Measurements from ENCODE around the gene SLIT3.

Gene SLIT3

GRCh38 chr5:169300468-169301385 lies at the start of gene SLIT3:
TSS of gene SLIT3 (minus strand) at chr5:169301139. CDS start at chr5:169300709, 430 bp downstream.
- no peak for DNase-seq (ENCODE audit: low spot score)

DNA sequence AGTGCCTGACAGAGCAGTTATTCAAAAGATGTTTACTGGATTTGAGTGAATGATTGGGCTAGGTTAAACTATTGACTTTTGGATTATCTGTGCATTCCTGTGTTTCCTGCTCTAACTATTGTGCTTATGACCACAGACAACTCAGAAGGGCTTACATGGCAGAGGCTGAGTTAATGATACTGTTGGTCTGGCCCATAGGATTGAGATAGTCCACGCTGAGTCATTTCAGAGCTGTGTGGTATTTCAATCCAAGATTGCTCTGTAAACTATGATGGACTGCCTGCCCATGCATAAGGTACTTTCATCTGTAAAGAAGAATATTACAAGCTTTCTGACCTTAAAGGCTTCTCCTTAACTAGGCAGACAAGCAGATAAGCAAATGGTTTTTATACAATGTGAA lies 49.1 kb upstream of the SLIT3 start:
- DNase-seq (ENCODE audit: low spot score), result no peak

DNA sequence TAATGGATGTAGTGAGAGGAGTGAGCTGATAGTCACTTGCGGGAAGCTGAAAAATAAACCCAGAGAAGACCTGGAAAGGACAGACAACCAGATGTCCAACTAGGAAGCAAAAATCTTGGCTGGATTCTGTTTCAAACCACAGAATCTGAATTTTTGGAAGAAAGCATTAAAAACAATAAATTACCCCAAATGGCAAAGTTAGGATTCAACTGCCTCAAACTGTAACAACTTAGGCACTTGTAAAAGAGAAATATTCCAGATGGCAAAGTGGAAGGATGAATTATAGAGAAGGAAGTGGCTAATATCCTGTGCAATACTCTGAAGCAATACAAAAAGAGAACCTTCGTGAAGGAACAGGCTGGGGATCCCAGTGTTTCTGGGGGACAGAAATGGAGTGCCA lies 46.8 kb upstream of the SLIT3 start:
- no peak for DNase-seq (ENCODE audit: low spot score)

GRCh38 chr5:169344629-169345028 lies 43.7 kb upstream of the SLIT3 start:
- DNase-seq (ENCODE audit: low spot score), result no peak

- no peak for DNase-seq (ENCODE audit: low spot score)
Observed at GRCh38 chr5:169343766-169344165, 42.8 kb upstream of the SLIT3 start.

GRCh38 chr5:169341556-169341955 lies 40.6 kb upstream of the SLIT3 start:
- DNase-seq (ENCODE audit: low spot score), result no peak

GRCh38 chr5:169339869-169340268 lies 38.9 kb upstream of the SLIT3 start:
- no peak for DNase-seq (ENCODE audit: low spot score)

DNA sequence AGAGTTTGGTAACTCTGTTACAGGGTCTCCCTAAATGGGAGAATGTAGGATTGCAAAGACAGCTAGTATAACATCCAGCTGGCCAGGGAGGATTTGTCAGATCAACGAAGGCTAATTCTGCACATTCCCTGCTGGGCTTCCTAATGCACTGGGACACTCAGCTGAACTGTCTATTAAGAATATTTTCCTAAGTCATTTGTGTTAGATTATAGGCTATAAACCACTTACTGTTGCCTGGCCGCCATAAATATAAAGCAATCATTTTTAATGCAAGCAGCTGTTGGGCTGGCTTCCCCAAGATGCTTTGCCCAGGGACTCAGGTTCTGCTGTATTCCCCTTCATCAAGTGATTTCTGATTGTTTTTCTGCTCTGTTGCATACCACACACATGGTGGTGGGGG lies 35.3 kb upstream of the SLIT3 start:
- DNase-seq (ENCODE audit: low spot score), result no peak

DNA sequence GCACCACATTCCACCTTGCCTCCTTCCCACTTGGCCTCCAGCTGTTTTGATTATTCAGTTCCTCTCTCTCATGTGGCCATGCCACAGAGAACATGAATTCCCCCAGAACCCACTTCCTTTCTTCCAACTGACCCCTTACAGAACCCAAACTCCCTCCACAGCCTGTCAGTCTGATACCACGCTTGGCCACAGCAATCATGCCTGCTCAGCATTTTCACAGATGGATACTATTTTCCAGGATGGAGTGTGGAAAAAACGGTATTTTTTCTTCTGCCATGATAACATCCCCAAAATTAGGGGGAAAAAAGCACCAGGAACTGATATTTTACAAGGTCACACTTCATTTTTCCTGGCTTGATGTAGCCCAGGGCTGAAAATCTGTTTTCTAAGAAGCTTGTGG lies 34.9 kb upstream of the SLIT3 start:
- no peak for DNase-seq (ENCODE audit: low spot score)

- no peak for DNase-seq (ENCODE audit: low spot score)
Observed at GRCh38 chr5:169333518-169333917, 32.6 kb upstream of the SLIT3 start.

GRCh38 chr5:169331292-169331852 lies 30.4 kb upstream of the SLIT3 start:
- DNase-seq (ENCODE audit: low spot score), result no peak

- DNase-seq (ENCODE audit: low spot score), result no peak
Observed at GRCh38 chr5:169328401-169328800, 27.5 kb upstream of the SLIT3 start.

DNA sequence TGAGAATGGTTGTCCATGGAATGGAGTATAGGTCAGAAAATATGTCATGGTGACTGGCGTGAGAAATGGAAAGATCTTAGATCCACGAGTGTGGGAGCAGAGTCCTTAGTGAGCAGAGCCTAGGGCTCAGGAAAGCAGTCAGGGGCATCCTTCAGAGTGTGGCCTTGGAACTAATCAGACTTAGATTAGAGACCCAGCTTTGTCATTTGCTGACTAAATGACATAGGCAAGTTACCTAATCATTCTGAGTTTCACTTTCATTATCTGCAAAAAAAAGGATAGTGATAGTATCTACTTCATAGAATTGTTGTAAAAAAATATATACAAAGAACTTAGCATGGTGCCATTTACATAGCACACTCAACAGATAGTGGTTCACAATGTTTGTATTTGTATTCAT lies 24.3 kb upstream of the SLIT3 start:
- DNase-seq (ENCODE audit: low spot score), result no peak

GRCh38 chr5:169318556-169318955 lies 17.6 kb upstream of the SLIT3 start:
- no peak for DNase-seq (ENCODE audit: low spot score)

DNA sequence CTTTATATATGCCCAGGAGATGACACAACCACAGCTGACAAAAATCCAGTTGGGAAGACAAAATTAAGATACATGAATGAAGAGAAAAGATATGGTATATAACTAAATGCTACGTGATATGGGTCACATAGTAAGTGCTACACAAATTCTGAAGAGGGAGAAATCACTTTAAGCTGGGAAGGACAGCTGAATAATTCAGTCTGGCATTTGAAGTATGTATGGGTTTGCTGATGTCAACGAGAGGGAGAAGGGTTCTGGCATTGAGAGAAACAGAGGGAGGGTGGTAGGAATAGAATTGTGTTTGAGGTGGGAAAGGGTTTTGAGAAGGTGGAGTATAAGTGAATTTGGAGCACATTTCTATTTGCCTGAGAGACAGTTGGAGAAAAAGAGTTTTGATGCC lies 6.7 kb upstream of the SLIT3 start:
- no peak for DNase-seq (ENCODE audit: low spot score)

DNA sequence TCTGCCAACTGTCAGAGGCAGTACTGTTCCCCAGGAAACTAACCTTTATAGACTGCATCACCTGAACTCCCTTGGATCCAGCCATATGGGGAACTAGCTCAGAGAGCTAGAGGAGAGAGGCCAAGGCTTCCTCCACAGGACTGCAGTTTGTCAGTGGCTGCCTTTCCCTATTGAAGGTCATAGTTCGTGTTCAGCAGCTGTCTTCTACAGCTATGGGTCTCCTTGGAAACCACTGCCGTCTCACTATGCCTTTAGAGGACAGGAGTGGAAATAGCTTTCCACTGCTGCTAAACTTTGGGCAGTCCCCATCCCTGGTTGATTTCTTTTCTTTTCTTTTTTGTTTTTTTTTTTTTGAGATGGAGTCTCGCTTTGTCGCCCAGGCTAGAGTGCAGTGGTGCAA lies 4.4 kb upstream of the SLIT3 start:
- no peak for DNase-seq (ENCODE audit: low spot score)

DNA sequence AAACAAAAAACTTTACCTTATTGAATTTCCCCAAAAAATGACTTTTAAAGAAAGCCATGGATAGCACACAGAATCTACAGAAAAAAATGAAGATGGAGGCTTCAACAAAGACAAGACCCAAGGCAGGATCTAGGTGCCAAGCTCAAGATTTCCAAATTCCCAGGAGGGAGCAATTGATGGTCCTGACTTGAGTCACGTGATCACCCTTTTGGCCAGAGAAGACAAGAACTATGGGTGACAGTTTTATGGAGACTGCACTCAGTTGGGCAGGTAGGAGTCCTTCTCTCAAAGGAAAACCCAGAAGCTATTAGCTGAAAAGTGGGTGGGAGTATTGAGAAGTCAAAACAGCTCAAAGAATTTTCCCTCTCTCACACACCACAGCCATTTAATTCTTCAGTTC lies 3.2 kb upstream of the SLIT3 start:
- DNase-seq (ENCODE audit: low spot score), result no peak

DNA sequence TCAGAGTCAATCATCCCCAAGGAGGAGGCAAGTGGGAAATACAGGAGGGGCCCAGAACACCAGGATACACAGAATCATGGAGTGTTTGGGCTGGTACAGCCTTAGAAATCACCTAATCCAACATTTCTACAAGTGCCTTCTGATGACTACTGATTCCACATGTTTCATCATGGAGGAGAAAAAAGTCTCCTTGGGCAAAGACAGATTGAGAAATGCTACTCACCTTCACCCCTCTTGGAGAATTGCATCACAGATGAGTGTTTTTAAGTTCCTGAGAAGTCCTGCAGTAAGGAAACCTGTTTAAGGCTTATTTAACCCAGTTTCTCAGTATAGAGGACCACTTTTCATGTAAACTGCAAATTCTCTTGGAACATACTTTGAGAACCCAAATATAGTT lies 2.2 kb upstream of the SLIT3 start:
- no peak for DNase-seq (ENCODE audit: low spot score)

DNA sequence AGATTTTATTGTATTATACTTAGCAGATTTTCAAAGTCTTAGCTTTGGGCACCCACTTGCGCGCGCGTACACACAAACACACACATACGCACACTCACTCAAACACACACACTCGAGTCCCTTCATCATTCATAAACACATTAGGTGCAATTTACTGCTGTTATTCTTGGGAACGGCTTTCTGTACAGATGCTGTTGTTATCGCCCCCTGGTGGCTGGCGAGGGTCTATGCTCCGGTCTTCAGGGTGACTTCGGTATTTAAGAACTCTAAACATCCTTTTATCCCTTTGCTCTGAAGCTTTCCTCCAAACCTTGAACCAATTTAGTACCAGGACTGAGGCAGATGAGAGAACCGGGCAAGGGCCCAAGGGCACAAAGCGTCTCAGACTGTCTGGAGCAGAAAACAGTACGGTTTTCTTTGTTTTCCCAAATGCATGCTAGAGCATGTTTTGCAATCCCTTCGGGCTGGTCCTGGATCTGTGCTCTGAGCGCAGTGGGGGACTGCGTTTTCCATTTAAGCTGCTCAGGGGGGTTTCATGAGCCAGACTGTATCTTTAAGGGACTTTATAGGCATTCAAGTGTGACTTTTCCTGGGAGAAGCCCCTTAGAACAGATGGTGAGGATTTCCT lies 1.7 kb upstream of the SLIT3 start:
- DNase-seq (ENCODE audit: low spot score), result peak; percentile 71

DNA sequence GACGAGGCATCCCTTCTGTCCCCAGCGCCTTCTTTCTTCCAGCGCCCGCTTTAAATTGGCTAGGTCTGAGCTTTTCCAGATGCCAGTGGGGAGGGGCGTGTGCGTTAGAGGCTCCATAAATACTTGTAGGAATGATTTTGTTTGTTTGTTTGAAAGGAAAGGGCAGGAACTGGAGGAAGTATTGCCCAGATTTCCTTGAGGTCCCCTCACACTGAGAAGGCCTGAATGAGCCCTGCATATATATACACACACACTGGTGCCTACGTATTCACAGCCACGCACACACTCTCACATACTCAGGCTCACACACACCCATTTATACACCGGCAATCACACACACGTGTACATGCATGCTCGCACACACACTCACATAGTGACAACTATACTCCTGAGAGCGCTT lies 1.0 kb upstream of the SLIT3 start:
- DNase-seq (ENCODE audit: low spot score), result no peak

GRCh38 chr5:169301386-169301934 lies 521 bp upstream of the SLIT3 start:
- no peak for DNase-seq (ENCODE audit: low spot score)

- DNase-seq (ENCODE audit: low spot score), result no peak
Observed at GRCh38 chr5:169299663-169300467, 1.1 kb downstream of the SLIT3 start.

Measured in hematopoietic multipotent progenitor cell treated with erythropoietin and hydrocortisone succinate and interleukin-3 and kit ligand, for 17 days (in vitro differentiated cells).